Neural cell (in vitro differentiated cells): ENCODE data around the gene ZFYVE26.

Experiments
- CTCF ChIP-seq: fragments of 450-650 bp; IDR thresholded peaks from 2 replicates; pipeline ENCODE4 v1.5.1; 2014; ENCODE audit warnings: antibody characterized with exemption, mild to moderate bottlenecking, moderate library complexity; ENCODE audit not compliant: poor library complexity, severe bottlenecking
- EZH2 ChIP-seq: fragments of 200-600, 300-800 bp; shearing (Covaris generic), sonication (generic); IDR thresholded peaks from 2 replicates; pipeline ENCODE4 v1.6.1; 2014; ENCODE audit warnings: antibody characterized with exemption, low read length, borderline replicate concordance, mild to moderate bottlenecking; ENCODE audit not compliant: insufficient read depth, poor library complexity, severe bottlenecking
- POLR2AphosphoS5 ChIP-seq: IDR thresholded peaks from 2 replicates; pipeline ENCODE4 v1.6.1; 2012
- TAF1 ChIP-seq: IDR thresholded peaks from 2 replicates; pipeline ENCODE4 v1.6.1; 2012; ENCODE audit warnings: low read depth

GRCh38 chr14:67764496-67764895, 51.9 kb downstream of the ZFYVE26 start:
- TF ChIP-seq TAF1 (no peak), CTCF (no peak), POLR2AphosphoS5 (no peak), EZH2 (no peak)
